GM19193 (cell line): ENCODE data around the gene ISOC2.

Experiments
- POLR2A ChIP-seq: IDR thresholded peaks from 4 replicates; pipeline ENCODE4 v1.6.1; 2011; ENCODE audit not compliant: insufficient read depth, insufficient read length; ENCODE audit errors: extremely low read depth

ISOC2 gene

DNA sequence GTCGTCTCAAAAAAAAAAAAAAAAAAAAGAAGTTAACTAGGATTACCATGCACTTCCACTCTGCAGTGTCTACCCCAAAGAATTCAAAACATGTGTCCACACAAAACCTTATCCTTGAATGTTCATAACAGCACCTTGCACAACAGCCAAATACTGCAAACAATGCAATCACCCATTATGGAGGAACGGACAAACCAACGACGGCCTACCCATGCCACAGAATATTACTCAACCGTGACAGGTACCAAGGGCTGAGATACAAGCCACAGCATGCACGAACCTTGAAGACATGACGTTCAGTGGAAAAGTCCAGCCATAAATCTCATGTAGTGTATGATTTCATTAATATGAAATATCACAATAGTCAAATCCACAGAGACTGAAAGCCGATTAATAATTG is 15.4 kb downstream of the ISOC2 start:
- TF ChIP-seq POLR2A: no peak

DNA sequence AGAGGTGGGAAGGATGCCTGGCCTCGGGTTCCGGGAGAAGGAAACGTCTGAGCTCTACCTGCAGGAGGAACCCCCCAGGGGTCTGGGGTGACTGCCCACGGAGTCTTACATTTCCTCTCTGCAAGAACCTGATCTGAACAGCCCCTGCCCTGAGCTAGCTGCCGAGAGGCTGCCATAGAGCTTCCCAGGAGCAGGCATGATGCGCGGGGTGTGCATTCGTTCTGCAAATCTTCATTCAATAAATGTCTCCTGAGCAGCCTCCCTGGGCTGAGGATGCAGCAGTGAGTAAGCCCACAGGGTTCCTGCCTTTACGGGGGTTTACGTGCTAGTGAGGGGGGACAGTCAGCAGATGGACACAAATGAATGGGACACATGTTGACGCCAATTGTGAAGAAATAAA is 16.8 kb downstream of the ISOC2 start:
- no peak for TF ChIP-seq POLR2A

DNA sequence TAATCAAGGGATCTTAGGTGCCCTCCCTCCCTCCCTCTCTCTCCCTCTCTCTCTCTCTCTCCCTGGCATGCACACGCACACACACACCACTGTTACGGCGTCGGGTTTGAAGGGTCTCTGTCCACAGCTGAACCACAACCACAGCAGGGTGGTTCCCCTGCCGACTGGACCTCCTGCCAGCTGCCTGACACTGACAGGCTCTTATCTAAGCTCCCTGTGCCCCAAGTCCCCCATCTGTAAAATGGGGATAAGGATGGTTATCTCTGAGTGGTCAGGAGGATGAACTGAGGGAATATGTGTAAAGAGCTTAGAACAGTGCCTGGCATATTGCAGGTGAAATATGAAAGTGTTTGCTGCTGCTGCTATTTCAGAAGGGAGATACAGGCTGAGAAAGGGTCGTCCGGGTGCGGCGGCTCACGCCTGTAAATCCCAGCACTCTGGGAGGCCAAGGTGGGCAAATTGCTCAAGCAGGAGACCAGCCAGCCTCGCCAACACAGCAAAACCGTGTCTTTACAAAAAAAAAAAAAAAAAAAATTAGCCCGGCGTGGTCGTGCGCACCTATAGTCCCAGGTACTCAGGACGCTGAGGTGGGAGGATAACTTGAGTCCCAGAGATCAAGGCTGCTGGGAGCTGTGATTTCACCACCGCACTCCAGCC is 17.5 kb downstream of the ISOC2 start:
- TF ChIP-seq POLR2A: no peak

DNA sequence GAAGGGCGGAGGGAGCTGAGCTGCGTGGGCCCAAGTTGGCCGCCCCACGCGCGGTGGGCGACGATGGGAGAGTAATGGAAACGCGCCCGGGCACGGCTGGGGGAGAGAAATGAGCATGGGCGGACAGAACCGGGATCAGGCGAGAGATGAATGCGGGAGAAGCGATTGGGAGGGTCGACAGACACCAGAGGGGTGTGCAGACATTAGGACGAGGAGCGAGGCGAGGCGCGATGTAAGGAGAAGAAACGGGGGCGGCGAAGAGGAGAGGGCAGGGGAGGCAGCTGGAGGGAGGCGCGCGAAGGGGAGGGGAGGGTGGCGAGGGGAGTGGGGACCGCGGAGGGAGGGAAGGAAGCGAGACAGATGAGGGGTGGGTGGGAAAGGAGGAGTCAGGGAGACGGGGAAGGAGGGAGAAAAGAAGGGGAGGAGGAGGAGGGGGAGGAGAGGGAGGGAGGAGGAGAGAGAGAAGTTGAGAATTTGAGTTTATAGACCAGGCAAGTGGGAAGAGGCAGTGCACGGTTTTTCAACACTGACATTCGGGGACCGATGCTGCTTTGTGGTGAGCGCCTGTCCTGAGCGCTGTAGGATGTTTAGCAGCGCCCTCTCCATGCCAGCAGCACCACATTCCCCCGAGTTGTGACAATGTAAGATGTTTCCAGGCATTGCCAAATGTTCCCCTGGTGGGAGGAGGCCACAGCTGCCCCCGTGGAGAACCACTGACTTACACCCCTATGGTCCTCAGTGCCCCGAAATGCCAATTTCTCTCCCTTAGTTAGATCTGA is 18.2 kb downstream of the ISOC2 start, which contains the start of gene SHISA7:
SHISA7 (minus strand) TSS at position 256 of the 779 bp plus-strand sequence. CDS start 437 bp downstream, outside the sequence.
- no peak for TF ChIP-seq POLR2A

DNA sequence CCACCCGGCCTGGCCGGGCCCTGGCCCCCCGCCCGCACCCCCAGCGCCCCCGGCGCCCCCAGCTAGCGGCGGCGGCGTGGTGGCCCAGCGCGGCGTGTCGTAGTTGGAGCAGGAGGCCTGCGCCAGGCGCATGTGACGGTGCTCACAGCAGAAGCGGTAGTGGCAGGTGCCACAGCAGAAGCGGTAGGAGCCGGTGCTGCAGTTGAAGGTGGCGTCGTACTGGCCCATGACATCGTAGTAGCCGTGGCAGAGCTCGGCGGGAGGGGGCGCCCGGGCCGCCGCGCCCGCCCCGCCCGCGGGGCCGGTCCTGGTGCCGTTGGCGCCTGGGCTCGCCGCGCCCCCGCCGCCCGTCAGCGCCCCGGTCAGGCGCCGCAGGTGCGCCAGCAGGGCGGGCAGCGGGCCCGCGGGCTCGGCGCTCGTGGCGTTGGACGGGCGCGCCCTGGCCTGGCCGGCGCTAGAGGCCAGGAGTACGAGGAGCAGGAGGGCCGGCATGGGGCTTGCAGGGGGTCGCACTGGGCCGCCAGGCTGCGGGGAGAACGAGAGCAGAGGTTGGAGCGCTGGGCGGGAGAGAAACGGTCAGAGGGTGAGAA is 19.0 kb downstream of the ISOC2 start:
- no peak for TF ChIP-seq POLR2A

DNA sequence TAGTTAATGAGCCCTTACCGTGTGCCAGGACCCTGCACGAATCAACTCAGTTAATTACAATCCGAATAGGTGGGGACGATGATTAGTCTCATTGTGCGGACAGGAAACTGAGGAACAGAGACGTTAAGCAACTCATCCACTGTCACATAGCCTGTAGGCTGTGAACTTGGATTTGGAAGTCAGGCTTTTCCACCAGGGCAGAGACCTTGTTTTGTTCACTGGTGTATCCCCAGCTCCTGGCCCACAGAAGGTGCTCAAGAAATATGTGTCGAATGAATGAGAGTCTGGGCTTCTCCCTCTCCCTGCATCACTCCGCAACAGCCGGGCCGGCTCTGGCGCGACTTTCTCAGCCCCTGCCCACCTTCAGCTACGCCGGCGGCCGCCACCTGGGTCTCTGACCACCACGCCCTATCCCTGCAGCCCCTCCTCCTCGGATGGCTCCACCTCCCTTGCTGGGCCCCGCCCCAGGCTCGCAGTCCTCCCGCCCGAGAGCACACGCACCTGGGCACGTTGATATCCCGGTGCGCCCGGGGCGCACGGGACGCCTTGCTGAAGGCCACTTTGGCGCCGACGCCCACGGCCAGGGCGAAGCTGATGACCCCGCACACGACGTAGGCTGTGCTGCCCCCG is 19.6 kb downstream of the ISOC2 start:
- TF ChIP-seq POLR2A: no peak

DNA sequence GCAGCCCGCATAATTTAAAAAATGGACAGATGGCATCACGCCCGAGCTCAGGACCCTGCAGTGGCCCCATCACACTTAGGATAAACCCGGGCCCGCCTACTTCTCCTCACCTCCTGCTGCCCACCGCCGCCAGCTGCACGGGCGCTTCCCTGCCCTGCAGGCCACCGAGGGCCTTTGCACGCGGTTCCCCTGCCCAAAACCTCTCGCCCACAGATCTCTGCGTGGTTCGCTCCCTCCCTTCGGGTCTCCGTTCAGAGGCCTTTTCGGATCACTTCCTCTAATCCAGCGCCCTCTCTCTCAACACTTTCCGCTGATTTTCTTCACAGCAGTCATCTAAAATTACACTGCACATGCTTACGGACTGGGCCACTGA is 20.1 kb downstream of the ISOC2 start:
- TF ChIP-seq POLR2A: no peak

DNA sequence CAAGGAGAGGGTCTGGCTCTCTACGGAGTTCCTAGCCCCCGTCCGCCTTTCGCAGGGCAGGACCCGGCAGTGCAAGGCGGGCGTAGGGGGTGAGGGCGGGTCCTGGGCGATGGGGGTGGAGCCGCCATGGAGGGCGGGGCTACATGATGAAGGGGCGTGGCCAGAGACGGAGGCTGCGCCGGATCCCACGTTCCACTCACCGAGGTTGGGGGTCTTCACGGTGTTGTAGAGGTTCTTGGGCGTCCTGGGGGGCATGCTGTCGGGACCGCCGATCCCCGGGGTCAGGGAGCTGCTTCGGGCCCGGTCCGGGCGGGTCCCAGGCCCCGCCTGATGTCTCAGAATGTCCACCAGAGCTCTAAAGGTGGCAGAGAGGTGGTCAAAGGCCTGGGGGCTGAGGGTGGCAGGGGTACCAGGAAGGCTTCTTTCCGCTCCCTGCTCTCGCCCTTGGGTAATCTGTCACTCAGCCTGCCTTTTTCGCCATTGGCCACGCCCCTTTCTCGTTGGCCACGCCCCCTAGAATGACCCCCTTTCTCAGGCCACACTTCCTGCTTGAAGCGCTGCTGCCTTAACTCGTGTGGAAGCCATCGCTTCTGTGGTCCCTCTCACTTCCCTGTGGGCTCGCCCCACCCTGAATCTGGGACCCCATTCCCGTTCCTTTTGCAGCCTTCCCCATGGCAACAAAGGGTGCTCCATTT is 20.9 kb downstream of the ISOC2 start:
- no peak for TF ChIP-seq POLR2A

DNA sequence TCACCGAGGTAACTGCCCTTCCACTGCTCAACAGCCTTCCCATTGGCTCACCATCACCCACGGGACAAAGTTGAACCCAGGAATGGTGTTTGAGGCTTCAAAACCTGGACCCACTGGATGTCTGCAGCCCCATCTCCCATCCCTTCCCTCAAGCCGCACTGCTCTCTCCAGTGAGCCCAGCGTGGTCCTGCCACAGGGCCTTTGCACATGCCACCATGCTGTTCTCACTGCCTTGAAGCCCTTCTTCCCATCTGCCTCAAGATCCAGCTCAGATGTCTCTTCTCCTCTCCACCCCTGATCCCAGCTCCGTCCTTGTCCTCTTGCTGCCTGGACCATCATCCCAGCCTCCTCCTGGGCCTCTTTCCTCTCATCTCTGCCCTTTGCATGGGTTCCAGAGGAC is 22.4 kb downstream of the ISOC2 start:
- no peak for TF ChIP-seq POLR2A

DNA sequence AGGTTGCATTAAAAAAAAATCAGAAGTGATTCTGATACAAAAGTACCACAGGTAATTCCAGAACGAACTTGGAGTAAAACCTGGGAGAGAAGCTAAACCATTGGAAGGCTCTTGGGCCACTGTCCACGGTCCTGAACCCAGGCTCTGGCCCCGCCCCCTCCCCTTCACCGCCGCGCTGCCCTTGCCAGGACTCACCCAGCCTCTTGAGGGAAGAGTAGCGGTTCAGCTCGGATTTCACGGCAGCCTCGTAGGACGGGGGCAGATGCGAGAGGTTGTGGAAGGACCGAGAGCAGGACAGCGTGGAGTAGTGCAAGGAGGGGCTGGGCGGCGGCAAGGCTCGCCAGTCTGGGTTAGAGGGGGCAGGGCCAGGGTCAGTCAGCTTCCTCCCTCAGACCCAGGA is 24.0 kb downstream of the ISOC2 start:
- no peak for TF ChIP-seq POLR2A

DNA sequence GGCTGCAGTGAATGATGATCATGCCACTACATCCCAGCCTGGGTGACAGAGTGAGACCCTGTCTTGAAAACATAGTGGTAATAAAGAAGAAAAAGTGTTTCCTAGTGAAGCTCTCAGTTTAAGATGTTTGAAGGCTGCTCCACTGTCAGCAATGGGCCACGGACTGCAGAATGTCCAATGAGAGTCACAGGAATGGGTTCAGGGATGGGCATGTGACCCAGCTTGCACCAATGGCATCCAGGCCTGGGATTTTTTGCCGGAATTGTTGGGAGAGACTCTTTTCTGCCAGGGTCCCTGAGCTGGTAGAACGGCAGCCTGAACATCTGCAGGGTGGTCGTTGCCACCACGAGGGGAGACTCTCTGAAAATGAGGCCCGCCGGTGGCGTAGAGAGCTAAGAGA is 24.6 kb downstream of the ISOC2 start:
- no peak for TF ChIP-seq POLR2A

DNA sequence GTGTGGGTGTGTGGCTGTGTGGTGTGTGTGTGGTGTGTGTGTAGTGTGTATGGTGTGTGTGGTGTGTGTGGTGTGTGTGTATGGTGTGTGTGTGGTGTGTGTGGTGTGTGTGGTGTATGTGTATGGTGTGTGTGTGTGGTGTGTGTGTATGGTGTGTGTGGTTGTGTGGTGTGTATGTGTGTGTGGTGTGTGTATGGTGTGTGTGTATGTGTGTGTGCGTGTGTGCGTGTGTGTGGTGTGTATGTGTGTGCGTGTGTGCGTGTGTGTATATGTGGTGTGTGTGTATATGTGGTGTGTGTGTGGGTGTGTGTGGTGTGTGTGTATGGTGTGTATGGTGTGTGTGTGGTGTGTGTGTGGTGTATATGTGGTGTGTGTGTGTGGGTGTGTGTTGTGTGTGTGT is 26.4 kb downstream of the ISOC2 start:
- no peak for TF ChIP-seq POLR2A

DNA sequence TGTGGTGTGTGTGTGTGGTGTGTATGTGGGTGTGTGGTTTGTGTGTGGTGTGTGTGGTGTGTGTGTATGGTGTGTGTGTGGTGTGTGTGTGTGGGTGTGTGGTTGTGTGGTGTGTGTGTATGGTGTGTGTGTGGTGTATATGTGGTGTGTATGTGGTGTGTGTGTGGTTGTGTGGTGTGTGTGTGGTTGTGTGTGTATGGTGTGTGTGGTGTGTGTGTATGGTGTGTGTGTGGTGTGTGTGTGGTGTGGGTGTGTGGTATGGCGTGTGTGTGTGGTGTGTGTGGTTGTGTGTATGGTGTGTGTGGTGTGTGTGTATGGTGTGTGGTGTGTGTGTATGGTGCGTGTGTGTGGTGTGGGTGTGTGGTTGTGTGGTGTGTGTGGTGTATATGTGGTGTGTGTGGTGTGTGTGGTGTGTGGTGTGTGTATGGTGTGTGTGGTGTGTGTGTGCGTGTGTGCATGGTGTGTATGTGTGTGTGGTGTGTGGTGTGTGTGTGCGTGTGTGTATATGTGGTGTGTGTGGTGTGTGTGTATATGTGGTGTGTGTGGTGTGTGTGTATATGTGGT is 27.0 kb downstream of the ISOC2 start:
- no peak for TF ChIP-seq POLR2A

DNA sequence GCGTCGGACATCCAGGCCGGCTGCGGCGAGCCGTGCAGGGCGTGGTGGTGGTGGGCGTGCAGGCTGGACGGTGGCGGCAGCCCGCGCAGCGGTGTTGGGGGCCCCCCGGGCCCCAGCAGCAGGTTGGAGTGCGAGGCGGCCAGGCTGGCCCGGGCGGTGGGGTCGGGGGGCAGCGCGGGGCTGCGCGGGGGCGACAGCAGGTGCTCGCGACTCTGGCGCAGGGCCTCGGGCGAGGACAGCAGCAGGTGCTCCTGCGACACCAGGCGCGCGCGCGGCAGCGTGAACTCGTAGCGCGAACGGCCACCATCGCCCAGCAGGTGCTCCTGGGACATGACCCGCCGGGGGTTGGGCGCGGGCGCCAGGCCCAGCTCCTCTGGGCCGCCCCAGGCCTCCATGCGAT is 28.1 kb downstream of the ISOC2 start:
- TF ChIP-seq POLR2A: no peak
